Endodermal cell (in vitro differentiated cells): ENCODE results near the gene STAMBPL1. TPM values are rescaled to one million over a fixed set of nuclear protein-coding genes. Genes with fewer than 3 reads are reported as not detected.

ENCODE experiments used
- DNase-seq: peaks from one replicate; pipeline ENCODE4 v3.0.0-alpha.2; 2017
- H3K27ac ChIP-seq: 2 replicates; pipeline ENCODE4 v1.5.1; 2013; ENCODE audit warnings: mild to moderate bottlenecking, low read depth, low read length, moderate library complexity
- H3K27me3 ChIP-seq: 2 replicates; pipeline ENCODE4 v1.6.1; 2013; ENCODE audit warnings: mild to moderate bottlenecking, low read length, moderate library complexity; ENCODE audit not compliant: insufficient read depth, control insufficient read depth, poor library complexity, severe bottlenecking
- H3K36me3 ChIP-seq: 2 replicates; pipeline ENCODE4 v1.7.0; 2013; ENCODE audit warnings: mild to moderate bottlenecking, low read length, moderate library complexity; ENCODE audit not compliant: control insufficient read depth, insufficient read depth
- H3K4me1 ChIP-seq: one replicate; pipeline ENCODE4 v1.7.0; 2013; ENCODE audit warnings: low read length; ENCODE audit not compliant: control insufficient read depth, insufficient read depth
- H3K4me3 ChIP-seq: 2 replicates; pipeline ENCODE4 v1.5.1; 2013; ENCODE audit warnings: mild to moderate bottlenecking, low read length, moderate library complexity
- H3K9ac ChIP-seq: 2 replicates; pipeline ENCODE4 v1.6.1; 2013; ENCODE audit warnings: mild to moderate bottlenecking, low read length, moderate library complexity; ENCODE audit not compliant: poor library complexity, severe bottlenecking; ENCODE audit errors: extremely low read depth
- H3K9me3 ChIP-seq: 2 replicates; pipeline ENCODE4 v1.6.1; 2013; ENCODE audit warnings: mild to moderate bottlenecking, low read length, moderate library complexity; ENCODE audit not compliant: control insufficient read depth
- H3K27ac Mint-ChIP-seq: 2 replicates; pipeline ENCODE4 v1.8.0; 2020; ENCODE audit warnings: mixed read lengths
- H3K27me3 Mint-ChIP-seq: 2 replicates; pipeline ENCODE4 v1.8.0; 2021; ENCODE audit warnings: mild to moderate bottlenecking, mixed read lengths; ENCODE audit not compliant: insufficient read depth
- H3K36me3 Mint-ChIP-seq: 2 replicates; pipeline ENCODE4 v1.8.0; 2020; ENCODE audit warnings: low read depth, mixed read lengths
- H3K4me1 Mint-ChIP-seq: 2 replicates; pipeline ENCODE4 v1.8.0; 2020; ENCODE audit warnings: mixed read lengths
- H3K4me3 Mint-ChIP-seq: 2 replicates; pipeline ENCODE4 v1.8.0; 2020; ENCODE audit warnings: mild to moderate bottlenecking, moderate library complexity, mixed read lengths
- H3K9me3 Mint-ChIP-seq: 2 replicates; pipeline ENCODE4 v1.8.0; 2020; ENCODE audit warnings: mild to moderate bottlenecking, mixed read lengths
- WGBS, 2 experiments: methylation state at CpG; one replicate each; pipeline versions ENCODE4 v1.1.5 to v1.1.7; 2013; ENCODE audit warnings: missing lambda C conversion rate in 2 of 2, mixed read lengths in 1 of 2; ENCODE audit not compliant: insufficient coverage in 1 of 2, insufficient read length in 1 of 2; 5-methylcytosine and 5-hydroxymethylcytosine counted together
- total RNA-seq, 2 donors: library from RNA; stranded (reverse); fragmentation: NEBNext Ultra II Directional in 1 of 2; extraction: Animal tissue kit (Norgen Biotek cat#: 25700) in 1 of 2; gene quantifications; 2 replicates in 1 of 2; 3 replicates in 1 of 2; pipeline ENCODE4 v1.2.1, GENCODE V29; 2021
- TF ChIP-seq, protein P1 (sequence below): fragments of 200-600 bp; sonication (generic); conservative IDR thresholded peaks from 2 replicates; pipeline ENCODE4 v1.5.0; 2021; ENCODE audit warnings: antibody characterized with exemption, mild to moderate bottlenecking

Gene STAMBPL1
- total RNA-seq, 2 donors from 2014 or later: 1.2 to 4.1 TPM

DNA sequence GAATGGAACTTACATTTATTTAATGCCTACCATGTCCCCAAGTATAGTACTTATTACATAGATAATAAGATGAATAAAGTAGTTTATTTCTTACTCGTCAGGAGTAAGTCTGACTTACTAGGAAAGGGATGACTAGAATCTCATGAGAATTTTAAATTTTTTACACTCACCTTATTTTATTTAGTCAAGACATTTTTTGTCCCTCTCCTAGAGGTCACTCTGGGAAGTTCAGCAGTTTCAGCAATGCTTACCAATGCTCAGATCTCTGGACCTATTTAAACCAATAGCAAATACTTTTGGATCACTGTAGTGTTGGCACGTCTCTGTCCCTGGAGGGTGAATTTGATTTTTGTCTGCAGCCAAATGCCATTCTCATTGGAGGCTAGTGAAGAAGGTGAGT is 83.3 kb downstream of the STAMBPL1 start:
- Mint-ChIP-seq H3K27ac (no peak overlapping the region), H3K9me3 (no peaks in the 10 kb centered on the region), H3K4me3 (no peak overlapping the region), H3K27me3 (no peaks in the 10 kb centered on the region), H3K36me3 (no peaks in the 10 kb centered on the region), H3K4me1 (peaks cover 13% of the 10 kb centered on the region)
- no peak overlapping the region for H3K4me3 ChIP-seq
- no peaks in the 10 kb centered on the region for H3K36me3 ChIP-seq
- TF ChIP-seq, protein P1, sequence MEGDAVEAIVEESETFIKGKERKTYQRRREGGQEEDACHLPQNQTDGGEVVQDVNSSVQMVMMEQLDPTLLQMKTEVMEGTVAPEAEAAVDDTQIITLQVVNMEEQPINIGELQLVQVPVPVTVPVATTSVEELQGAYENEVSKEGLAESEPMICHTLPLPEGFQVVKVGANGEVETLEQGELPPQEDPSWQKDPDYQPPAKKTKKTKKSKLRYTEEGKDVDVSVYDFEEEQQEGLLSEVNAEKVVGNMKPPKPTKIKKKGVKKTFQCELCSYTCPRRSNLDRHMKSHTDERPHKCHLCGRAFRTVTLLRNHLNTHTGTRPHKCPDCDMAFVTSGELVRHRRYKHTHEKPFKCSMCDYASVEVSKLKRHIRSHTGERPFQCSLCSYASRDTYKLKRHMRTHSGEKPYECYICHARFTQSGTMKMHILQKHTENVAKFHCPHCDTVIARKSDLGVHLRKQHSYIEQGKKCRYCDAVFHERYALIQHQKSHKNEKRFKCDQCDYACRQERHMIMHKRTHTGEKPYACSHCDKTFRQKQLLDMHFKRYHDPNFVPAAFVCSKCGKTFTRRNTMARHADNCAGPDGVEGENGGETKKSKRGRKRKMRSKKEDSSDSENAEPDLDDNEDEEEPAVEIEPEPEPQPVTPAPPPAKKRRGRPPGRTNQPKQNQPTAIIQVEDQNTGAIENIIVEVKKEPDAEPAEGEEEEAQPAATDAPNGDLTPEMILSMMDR: peak; percentile 50
- H3K4me1 ChIP-seq: peaks cover 7% of the 10 kb centered on the region
- no peaks in the 10 kb centered on the region for H3K9me3 ChIP-seq
- DNase-seq: no peak
- no peak overlapping the region for H3K9ac ChIP-seq
- 80 to 100% methylated on average over 1 of the region's 2 CpGs for WGBS, 2 experiments
- no peak overlapping the region for H3K27ac ChIP-seq
- no peaks in the 10 kb centered on the region for H3K27me3 ChIP-seq

DNA sequence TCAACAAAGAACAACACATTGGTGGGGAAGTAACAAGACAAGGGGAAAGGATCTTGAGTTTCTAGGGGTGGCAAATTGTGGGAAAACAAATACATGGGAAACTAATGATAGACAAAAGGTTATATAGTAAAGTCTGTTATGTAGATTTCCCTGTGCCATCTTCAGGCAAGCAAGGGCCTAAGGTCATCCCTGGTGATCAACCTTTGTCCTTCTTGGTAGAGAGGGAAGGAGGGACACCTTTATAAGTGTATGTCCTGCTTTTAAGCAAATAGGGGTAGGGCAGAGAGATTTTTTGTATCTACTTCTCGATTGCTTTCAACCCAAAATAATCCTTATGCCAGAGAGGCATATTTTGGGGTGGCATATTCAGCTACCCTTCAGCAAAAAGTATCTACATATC is 84.3 kb downstream of the STAMBPL1 start:
- H3K4me3 Mint-ChIP-seq: no peak overlapping the region
- WGBS, 2 experiments: 100% methylated on average over 1 of the region's 1 CpG

DNA sequence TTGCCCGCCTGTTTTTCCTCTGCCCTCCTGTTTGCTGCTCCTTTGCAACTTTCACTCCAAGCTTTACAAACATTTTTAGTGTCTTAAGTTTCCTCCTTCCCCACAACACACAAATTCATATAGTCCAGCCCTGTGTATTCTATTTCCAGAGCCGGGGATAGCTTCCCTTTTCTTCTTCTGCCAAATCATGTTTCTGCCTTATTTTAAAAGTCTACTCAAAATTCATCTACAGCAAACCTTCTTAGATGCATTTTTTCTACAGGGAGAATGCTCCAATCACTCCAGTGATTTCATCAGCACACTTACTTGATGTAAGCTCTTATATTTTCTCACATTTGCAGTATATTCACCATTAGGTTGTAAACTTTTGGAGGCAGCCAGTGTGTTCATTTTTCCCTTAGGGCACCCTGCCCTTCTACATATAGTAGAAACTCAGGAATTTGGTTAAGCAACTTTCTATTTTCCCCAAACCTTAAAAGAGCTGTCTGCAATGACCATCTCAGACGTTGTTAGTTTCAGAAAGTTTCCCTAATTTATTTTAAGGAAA is 84.9 kb downstream of the STAMBPL1 start:
- 83 to 100% methylated on average over 1 to 3 of the region's 3 CpGs for WGBS, 2 experiments
- Histone ChIP-seq H3K27ac (no peak overlapping the region), H3K9me3 (no peaks in the 10 kb centered on the region), H3K4me3 (no peak overlapping the region), H3K4me1 (peaks cover 7% of the 10 kb centered on the region), H3K27me3 (no peaks in the 10 kb centered on the region), H3K36me3 (no peaks in the 10 kb centered on the region), H3K9ac (no peak overlapping the region)
- no peaks in the 10 kb centered on the region for H3K36me3 Mint-ChIP-seq
- H3K27me3 Mint-ChIP-seq: no peaks in the 10 kb centered on the region
- H3K9me3 Mint-ChIP-seq: no peaks in the 10 kb centered on the region
- DNase-seq: no peak
- no peak overlapping the region for H3K4me3 Mint-ChIP-seq
- H3K4me1 Mint-ChIP-seq: peaks cover 13% of the 10 kb centered on the region
- H3K27ac Mint-ChIP-seq: no peak overlapping the region
- TF ChIP-seq, protein P1: no peak

More for the DNA sequence above, 84.3 kb downstream of the STAMBPL1 start:
- Mint-ChIP-seq H3K36me3 (no peaks in the 10 kb centered on the region), H3K27me3 (no peaks in the 10 kb centered on the region), H3K27ac (no peak overlapping the region), H3K9me3 (no peaks in the 10 kb centered on the region), H3K4me1 (peaks cover 13% of the 10 kb centered on the region)
- DNase-seq: no peak
- Histone ChIP-seq H3K4me3 (no peak overlapping the region), H3K9ac (no peak overlapping the region), H3K9me3 (no peaks in the 10 kb centered on the region), H3K36me3 (no peaks in the 10 kb centered on the region), H3K27ac (no peak overlapping the region), H3K4me1 (peaks cover 7% of the 10 kb centered on the region), H3K27me3 (no peaks in the 10 kb centered on the region)
- TF ChIP-seq, protein P1: no peak
